ENCODE measurements around the gene LNPEP. TPM values are rescaled to one million over a fixed set of nuclear protein-coding genes. Genes with fewer than 3 reads are reported as not detected.
A peak's percentile ranks its signal among the peaks of the same experiment; 100 is the strongest.

LNPEP gene
- total and polyA plus RNA-seq, 10 of the 15 experiments (the other 5 are each of a cell fraction or from before 2014, with no cell fraction given) = 5.6 to 54.9 (median 25.0) TPM

DNA sequence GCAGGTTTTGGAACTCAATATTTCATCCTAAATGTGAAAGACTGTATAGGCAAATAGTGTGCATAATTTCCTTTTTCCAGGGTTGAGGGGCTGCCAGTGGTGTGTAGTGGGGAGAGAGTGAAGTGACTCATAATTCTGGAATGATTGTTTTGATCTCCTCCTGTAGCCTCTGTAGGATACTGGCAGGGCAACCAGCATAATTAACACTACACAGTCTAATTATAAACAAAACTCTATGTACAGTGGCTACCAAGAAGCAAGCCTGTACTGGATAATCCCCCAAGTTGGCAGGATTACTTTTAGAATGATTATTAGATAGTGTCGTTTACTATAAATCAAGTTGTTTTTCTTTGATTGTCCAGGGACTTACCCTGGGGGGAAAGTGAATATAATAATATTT, 32.2 kb downstream of the LNPEP start:
- FAIRE-seq (no peak), ATAC-seq (peak; percentile 20), DNase-seq (ENCODE audit: low read depth, low spot score) (no peak)
- H3K9ac ChIP-seq (ENCODE audit: control insufficient read depth, insufficient read depth, low read length) = no peak overlapping the region
- WGBS (ENCODE audit: insufficient coverage, insufficient replicate concordance, low lambda C conversion rate, missing lambda C conversion rate) = 59% methylated on average over 1 of the region's 1 CpG
- peaks cover 22% of the 10 kb centered on the region for H3K4me1 ChIP-seq (ENCODE audit: control insufficient read depth, insufficient read depth, low read length)
- H3K36me3 ChIP-seq (ENCODE audit: control insufficient read depth in 2 of 2, insufficient read depth in 2 of 2, low read length in 1 of 2) = peaks cover 0 to 8% of the 10 kb centered on the region in 2 experiments; a peak in 1 of 4 replicates
- H3K4me2 ChIP-seq (ENCODE audit: control insufficient read depth, insufficient read depth) = no peak overlapping the region
- no peak overlapping the region for H2AFZ ChIP-seq (ENCODE audit: control insufficient read depth, low read depth, low read length)
- RAD21 ChIA-PET (ENCODE audit: unreplicated experiment) = interaction anchor here (1.5 kb wide), 1 partner anchor 92 kb away, joined by 6 read pairs; the partner anchor contains the start of gene ERAP2
- CTCF ChIA-PET = interaction anchor here (1.0 kb wide), 1 partner anchor 26 kb away, joined by 6 read pairs; no protein-coding TSS in a partner anchor
- H3K79me2 ChIP-seq (ENCODE audit: control insufficient read depth, insufficient read depth, low read length) = peaks cover 99% of the 10 kb centered on the region
- in situ Hi-C loops (cut with MboI) (no loop called here), intact Hi-C loops (cut with micrococcal nuclease; ENCODE audit: unreplicated experiment) (no loop called here)
- POLR2A ChIA-PET = interaction anchor here (1.4 kb wide), 1 partner anchor 11 kb away, joined by 4 read pairs; no protein-coding TSS in a partner anchor
- no peaks in the 10 kb centered on the region for H3K27me3 ChIP-seq (replicated peaks in 1 of 2; ENCODE audit: control insufficient read depth in 2 of 2, insufficient read depth in 2 of 2, low read length in 1 of 2)
- no peaks in the 10 kb centered on the region; the same call in 1 of the 2 replicates for H4K20me1 ChIP-seq (ENCODE audit: control insufficient read depth, insufficient read depth)
- H3K4me3 ChIP-seq = no peak overlapping the region
- no peak overlapping the region for H3K27ac ChIP-seq (ENCODE audit: control insufficient read depth, insufficient read depth)
- no TSS peak for BruUV-seq (replicated peaks)
- H3K9me3 ChIP-seq (replicated peaks; ENCODE audit: control insufficient read depth, insufficient read depth, low read length) = peaks cover 3% of the 10 kb centered on the region; the same call in 2 of the 3 replicates
- SMC1A ChIA-PET (ENCODE audit: uncharacterized antibody, unreplicated experiment) = interaction anchor here (1.2 to 1.5 kb wide), 2 partner anchors 10 to 32 kb away, joined by 7 to 9 read pairs; partner anchors contain the start of gene LNPEP
- TF ChIP-seq ZNF207 (IDR thresholded peaks at IDR 0.05; ENCODE audit: borderline replicate concordance) (no peak), RAD21 (IDR thresholded peaks at IDR 0.05; ENCODE audit: insufficient read depth, low read depth, low read length) (no peak), TCF12 (IDR thresholded peaks at IDR 0.05; ENCODE audit: low read depth, low read length) (no peak), NR2C1 (IDR thresholded peaks at IDR 0.05) (no peak), IKZF1 (conservative IDR thresholded peaks at IDR 0.05) (no peak), MYB (IDR thresholded peaks at IDR 0.05; ENCODE audit: borderline replicate concordance, low read depth, low read length) (no peak), NRF1 (conservative IDR thresholded peaks at IDR 0.05; ENCODE audit: low read depth, low read length) (no peak), SRF (IDR thresholded peaks at IDR 0.05; ENCODE audit: low read depth in 2 of 2, low read length in 2 of 2) (no peak), ATF7 (IDR thresholded peaks at IDR 0.05; ENCODE audit: low read depth) (no peak), JUNB (IDR thresholded peaks at IDR 0.05) (no peak), NBN (IDR thresholded peaks at IDR 0.05) (no peak), SREBF2 (IDR thresholded peaks at IDR 0.05; ENCODE audit: low read length) (no peak), SIX5 (IDR thresholded peaks at IDR 0.05; ENCODE audit: low read depth, low read length, severe bottlenecking) (no peak), NFYA (IDR thresholded peaks at IDR 0.05; ENCODE audit: borderline replicate concordance, low read depth, low read length) (no peak)
- TF ChIP-seq, protein P1, sequence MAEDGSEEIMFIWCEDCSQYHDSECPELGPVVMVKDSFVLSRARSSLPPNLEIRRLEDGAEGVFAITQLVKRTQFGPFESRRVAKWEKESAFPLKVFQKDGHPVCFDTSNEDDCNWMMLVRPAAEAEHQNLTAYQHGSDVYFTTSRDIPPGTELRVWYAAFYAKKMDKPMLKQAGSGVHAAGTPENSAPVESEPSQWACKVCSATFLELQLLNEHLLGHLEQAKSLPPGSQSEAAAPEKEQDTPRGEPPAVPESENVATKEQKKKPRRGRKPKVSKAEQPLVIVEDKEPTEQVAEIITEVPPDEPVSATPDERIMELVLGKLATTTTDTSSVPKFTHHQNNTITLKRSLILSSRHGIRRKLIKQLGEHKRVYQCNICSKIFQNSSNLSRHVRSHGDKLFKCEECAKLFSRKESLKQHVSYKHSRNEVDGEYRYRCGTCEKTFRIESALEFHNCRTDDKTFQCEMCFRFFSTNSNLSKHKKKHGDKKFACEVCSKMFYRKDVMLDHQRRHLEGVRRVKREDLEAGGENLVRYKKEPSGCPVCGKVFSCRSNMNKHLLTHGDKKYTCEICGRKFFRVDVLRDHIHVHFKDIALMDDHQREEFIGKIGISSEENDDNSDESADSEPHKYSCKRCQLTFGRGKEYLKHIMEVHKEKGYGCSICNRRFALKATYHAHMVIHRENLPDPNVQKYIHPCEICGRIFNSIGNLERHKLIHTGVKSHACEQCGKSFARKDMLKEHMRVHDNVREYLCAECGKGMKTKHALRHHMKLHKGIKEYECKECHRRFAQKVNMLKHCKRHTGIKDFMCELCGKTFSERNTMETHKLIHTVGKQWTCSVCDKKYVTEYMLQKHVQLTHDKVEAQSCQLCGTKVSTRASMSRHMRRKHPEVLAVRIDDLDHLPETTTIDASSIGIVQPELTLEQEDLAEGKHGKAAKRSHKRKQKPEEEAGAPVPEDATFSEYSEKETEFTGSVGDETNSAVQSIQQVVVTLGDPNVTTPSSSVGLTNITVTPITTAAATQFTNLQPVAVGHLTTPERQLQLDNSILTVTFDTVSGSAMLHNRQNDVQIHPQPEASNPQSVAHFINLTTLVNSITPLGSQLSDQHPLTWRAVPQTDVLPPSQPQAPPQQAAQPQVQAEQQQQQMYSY (CRISPR knock-in tag; IDR thresholded peaks at IDR 0.05) = no peak
- TF ChIP-seq, protein P2, sequence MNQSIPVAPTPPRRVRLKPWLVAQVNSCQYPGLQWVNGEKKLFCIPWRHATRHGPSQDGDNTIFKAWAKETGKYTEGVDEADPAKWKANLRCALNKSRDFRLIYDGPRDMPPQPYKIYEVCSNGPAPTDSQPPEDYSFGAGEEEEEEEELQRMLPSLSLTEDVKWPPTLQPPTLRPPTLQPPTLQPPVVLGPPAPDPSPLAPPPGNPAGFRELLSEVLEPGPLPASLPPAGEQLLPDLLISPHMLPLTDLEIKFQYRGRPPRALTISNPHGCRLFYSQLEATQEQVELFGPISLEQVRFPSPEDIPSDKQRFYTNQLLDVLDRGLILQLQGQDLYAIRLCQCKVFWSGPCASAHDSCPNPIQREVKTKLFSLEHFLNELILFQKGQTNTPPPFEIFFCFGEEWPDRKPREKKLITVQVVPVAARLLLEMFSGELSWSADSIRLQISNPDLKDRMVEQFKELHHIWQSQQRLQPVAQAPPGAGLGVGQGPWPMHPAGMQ (IDR thresholded peaks at IDR 0.05; ENCODE audit: borderline replicate concordance) = no peak
- TF ChIP-seq, protein P3, sequence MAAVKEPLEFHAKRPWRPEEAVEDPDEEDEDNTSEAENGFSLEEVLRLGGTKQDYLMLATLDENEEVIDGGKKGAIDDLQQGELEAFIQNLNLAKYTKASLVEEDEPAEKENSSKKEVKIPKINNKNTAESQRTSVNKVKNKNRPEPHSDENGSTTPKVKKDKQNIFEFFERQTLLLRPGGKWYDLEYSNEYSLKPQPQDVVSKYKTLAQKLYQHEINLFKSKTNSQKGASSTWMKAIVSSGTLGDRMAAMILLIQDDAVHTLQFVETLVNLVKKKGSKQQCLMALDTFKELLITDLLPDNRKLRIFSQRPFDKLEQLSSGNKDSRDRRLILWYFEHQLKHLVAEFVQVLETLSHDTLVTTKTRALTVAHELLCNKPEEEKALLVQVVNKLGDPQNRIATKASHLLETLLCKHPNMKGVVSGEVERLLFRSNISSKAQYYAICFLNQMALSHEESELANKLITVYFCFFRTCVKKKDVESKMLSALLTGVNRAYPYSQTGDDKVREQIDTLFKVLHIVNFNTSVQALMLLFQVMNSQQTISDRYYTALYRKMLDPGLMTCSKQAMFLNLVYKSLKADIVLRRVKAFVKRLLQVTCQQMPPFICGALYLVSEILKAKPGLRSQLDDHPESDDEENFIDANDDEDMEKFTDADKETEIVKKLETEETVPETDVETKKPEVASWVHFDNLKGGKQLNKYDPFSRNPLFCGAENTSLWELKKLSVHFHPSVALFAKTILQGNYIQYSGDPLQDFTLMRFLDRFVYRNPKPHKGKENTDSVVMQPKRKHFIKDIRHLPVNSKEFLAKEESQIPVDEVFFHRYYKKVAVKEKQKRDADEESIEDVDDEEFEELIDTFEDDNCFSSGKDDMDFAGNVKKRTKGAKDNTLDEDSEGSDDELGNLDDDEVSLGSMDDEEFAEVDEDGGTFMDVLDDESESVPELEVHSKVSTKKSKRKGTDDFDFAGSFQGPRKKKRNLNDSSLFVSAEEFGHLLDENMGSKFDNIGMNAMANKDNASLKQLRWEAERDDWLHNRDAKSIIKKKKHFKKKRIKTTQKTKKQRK (IDR thresholded peaks at IDR 0.05; ENCODE audit: low read depth, low read length) = no peak

All from GM12878 (cell line).